SU-DHL-6 (cell line): ENCODE results near the gene ARHGEF19.
"Not testable (repeated sequence)": the region's sequence is repeated elsewhere in the genome, so short reads cannot be mapped to it uniquely, and the experiment has no call there.

Experiments used
- EZH2phosphoT487 ChIP-seq: fragments of 200-600 bp; sonication (generic), shearing (Covaris generic); conservative IDR thresholded peaks from 2 replicates; pipeline ENCODE4 v1.6.1; 2018; ENCODE audit warnings: mild to moderate bottlenecking, antibody characterized with exemption, low read length, moderate library complexity, mixed read lengths
- TF ChIP-seq, protein P1 (sequence below): fragments of 200-600 bp; sonication (generic); IDR thresholded peaks from one replicate; pipeline ENCODE4 v1.5.1; 2017; ENCODE audit warnings: antibody characterized with exemption, mild to moderate bottlenecking, low read length, moderate library complexity; ENCODE audit not compliant: insufficient read depth, poor library complexity, severe bottlenecking

DNA sequence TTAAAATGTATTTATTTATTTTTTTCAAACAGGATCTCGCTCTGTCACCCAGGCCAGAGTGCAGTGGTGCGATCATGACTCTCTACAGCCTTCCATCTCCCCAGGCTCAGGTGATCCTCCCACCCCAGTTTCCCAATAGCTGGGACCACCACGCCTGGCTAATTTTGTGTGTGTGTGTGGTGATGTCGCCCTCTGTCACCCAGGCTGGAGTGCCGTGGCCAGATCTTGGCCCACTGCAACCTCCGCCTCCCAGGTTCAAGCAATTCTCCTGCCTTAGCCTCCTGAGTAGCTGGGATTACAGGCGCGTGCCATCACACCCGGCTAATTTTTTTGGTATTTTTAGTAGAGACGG is 44.3 kb downstream of the ARHGEF19 start:
- TF ChIP-seq, protein P1, sequence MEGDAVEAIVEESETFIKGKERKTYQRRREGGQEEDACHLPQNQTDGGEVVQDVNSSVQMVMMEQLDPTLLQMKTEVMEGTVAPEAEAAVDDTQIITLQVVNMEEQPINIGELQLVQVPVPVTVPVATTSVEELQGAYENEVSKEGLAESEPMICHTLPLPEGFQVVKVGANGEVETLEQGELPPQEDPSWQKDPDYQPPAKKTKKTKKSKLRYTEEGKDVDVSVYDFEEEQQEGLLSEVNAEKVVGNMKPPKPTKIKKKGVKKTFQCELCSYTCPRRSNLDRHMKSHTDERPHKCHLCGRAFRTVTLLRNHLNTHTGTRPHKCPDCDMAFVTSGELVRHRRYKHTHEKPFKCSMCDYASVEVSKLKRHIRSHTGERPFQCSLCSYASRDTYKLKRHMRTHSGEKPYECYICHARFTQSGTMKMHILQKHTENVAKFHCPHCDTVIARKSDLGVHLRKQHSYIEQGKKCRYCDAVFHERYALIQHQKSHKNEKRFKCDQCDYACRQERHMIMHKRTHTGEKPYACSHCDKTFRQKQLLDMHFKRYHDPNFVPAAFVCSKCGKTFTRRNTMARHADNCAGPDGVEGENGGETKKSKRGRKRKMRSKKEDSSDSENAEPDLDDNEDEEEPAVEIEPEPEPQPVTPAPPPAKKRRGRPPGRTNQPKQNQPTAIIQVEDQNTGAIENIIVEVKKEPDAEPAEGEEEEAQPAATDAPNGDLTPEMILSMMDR = not testable (repeated sequence)
- not testable (repeated sequence) for TF ChIP-seq EZH2phosphoT487
